Gastrocnemius medialis (tissue), 4 donors: ENCODE measurements around the gene SALL2. TPM values are rescaled to one million over a fixed set of nuclear protein-coding genes. Genes with fewer than 3 reads are reported as not detected.
A peak's percentile ranks its signal among the peaks of the same experiment; 100 is the strongest.

Experiments
- ATAC-seq, 2 donors: fragments of 150-250 bp; one replicate each; pipeline ENCODE4 v1.9.1; 2016
- DNase-seq, 2 donors: peaks; one replicate each; pipeline ENCODE4 v3.0.0-alpha.2; 2019
- H3K27ac ChIP-seq, 4 donors: fragments of 200-600 bp; sonication (generic); 1 replicate in 1 of 4; 2 replicates in 3 of 4; pipeline ENCODE4 v1.5.1; 2016 to 2018; ENCODE audit warnings: mild to moderate bottlenecking in 2 of 4, moderate library complexity in 1 of 4
- H3K27me3 ChIP-seq, 3 donors: fragments of 200-600 bp; sonication (generic) in 2 of 3; 1 replicate in 1 of 3; 2 replicates in 2 of 3; pipeline versions ENCODE4 v1.5.1 to v1.6.0; 2016 to 2019; ENCODE audit warnings: mild to moderate bottlenecking in 1 of 3, moderate library complexity in 1 of 3
- H3K36me3 ChIP-seq, 2 donors: fragments of 200-600 bp; sonication (generic) in 1 of 2; one replicate each; pipeline ENCODE4 v1.5.1; 2017 to 2018
- H3K4me1 ChIP-seq, 2 donors: fragments of 200-600 bp; sonication (generic) in 1 of 2; one replicate each; pipeline ENCODE4 v1.5.1; 2016 to 2017; ENCODE audit warnings: mild to moderate bottlenecking in 2 of 2
- H3K4me3 ChIP-seq, 4 donors: fragments of 200-600 bp; sonication (generic) in 3 of 4; 1 replicate in 1 of 4; 2 replicates in 3 of 4; pipeline ENCODE4 v1.5.1; 2016 to 2019; ENCODE audit warnings: mild to moderate bottlenecking in 2 of 4
- H3K9me3 ChIP-seq, 3 donors: fragments of 200-600 bp; sonication (generic) in 2 of 3; 1 replicate in 1 of 3; 2 replicates in 2 of 3; pipeline ENCODE4 v1.5.1; 2016 to 2019
- CTCF ChIP-seq, 5 experiments: fragments of 450-650 bp in 3 of 5; fragments of 200-600 bp in 2 of 5; sonication (generic) in 2 of 5; IDR thresholded peaks in 4 of 5; conservative IDR thresholded peaks in 1 of 5; 1 replicate in 4 of 5; 2 replicates in 1 of 5; pipeline ENCODE4 v1.5.1; 2016 to 2019; ENCODE audit warnings: antibody characterized with exemption in 5 of 5, mild to moderate bottlenecking in 3 of 5, moderate library complexity in 3 of 5
- POLR2A ChIP-seq, 2 donors: fragments of 450-650 bp; IDR thresholded peaks; one replicate each; pipeline ENCODE4 v1.6.1; 2017; ENCODE audit warnings: antibody characterized with exemption in 2 of 2, mild to moderate bottlenecking in 2 of 2, moderate library complexity in 2 of 2
- in situ Hi-C, 4 donors: fragments of 200-750 bp; cut with MboI; loops; one replicate each; pipeline versions ENCODE4 v1.15.0 to v1.8.0; 2017; ENCODE audit warnings: low sequenced_read_pairs in 4 of 4
- intact Hi-C: fragments of 100-400 bp; cut with DNase I; formaldehyde crosslinking; loops from one replicate; pipeline ENCODE4 v1.15.1; 2023; ENCODE audit warnings: low total_unique reads
- total RNA-seq, 4 donors: library from RNA; depleted of rRNA; stranded (reverse); fragments of >200 nt; gene quantifications; one replicate each; pipeline versions ENCODE4 v1.1.0 to v1.2.3, GENCODE V29; 2016

The SALL2 gene
- total RNA-seq, 4 donors from 2014 or later = 0.80 to 2.0 (median 1.1) TPM

GRCh38 chr14:21501568-21501967 lies 24.6 kb downstream of the SALL2 start:
- in situ Hi-C loops (loop anchor here in 1 of 4 donors (5.0 kb wide), 1 partner anchor 56 kb away; no protein-coding TSS in a partner anchor), intact Hi-C loops (no loop called here)
- Histone ChIP-seq H3K27ac (no peak overlapping the region), H3K9me3 (no peaks in the 10 kb centered on the region), H3K36me3 (peaks cover 0 to 71% of the 10 kb centered on the region in 2 donors), H3K4me3 (no peak overlapping the region), H3K4me1 (no peaks in the 10 kb centered on the region), H3K27me3 (no peaks in the 10 kb centered on the region)
- ATAC-seq = no peak
- TF ChIP-seq CTCF (IDR thresholded peaks at IDR 0.05 in 4 of 5, conservative IDR thresholded peaks at IDR 0.05 in 1 of 5) (no peak), POLR2A (IDR thresholded peaks at IDR 0.05) (no peak)
- no peak for DNase-seq

- peak overlapping the region in 1 of 4 donors; percentile 21 for H3K27ac ChIP-seq
- in situ Hi-C loops = no loop called here
Observed at GRCh38 chr14:21498540-21499526, 27.3 kb downstream of the SALL2 start.

GRCh38 chr14:21496453-21496852 lies 29.7 kb downstream of the SALL2 start:
- Histone ChIP-seq H3K9me3 (no peaks in the 10 kb centered on the region), H3K36me3 (peaks cover 0 to 97% of the 10 kb centered on the region in 2 donors), H3K27ac (peak overlapping the region; percentile 56 to 71 (median 62)), H3K4me1 (no peaks in the 10 kb centered on the region), H3K27me3 (no peaks in the 10 kb centered on the region), H3K4me3 (no peak overlapping the region)
- peak; percentile 21 to 27 for DNase-seq
- in situ Hi-C loops (no loop called here), intact Hi-C loops (no loop called here)
- ATAC-seq = peak; percentile 83 to 89
- TF ChIP-seq CTCF (IDR thresholded peaks at IDR 0.05 in 4 of 5, conservative IDR thresholded peaks at IDR 0.05 in 1 of 5) = no peak
- TF ChIP-seq POLR2A (IDR thresholded peaks at IDR 0.05) = no peak

More at GRCh38 chr14:21498540-21499526, 27.3 kb downstream of the SALL2 start:
- no peaks in the 10 kb centered on the region for H3K9me3 ChIP-seq
- no peak overlapping the region for H3K4me3 ChIP-seq
- intact Hi-C loops = loop anchor here (2.0 kb wide), 1 partner anchor 58 kb away; no protein-coding TSS in a partner anchor
- H3K36me3 ChIP-seq = peaks cover 0 to 95% of the 10 kb centered on the region in 2 donors
- TF ChIP-seq CTCF (IDR thresholded peaks at IDR 0.05 in 4 of 5, conservative IDR thresholded peaks at IDR 0.05 in 1 of 5) (peak; percentile 12 to 41 (median 27)), POLR2A (IDR thresholded peaks at IDR 0.05) (no peak)
- DNase-seq = no peak
- ATAC-seq = no peak
- no peaks in the 10 kb centered on the region for H3K27me3 ChIP-seq
- no peaks in the 10 kb centered on the region for H3K4me1 ChIP-seq

- no peak for DNase-seq
- intact Hi-C loops (no loop called here), in situ Hi-C loops (no loop called here)
- Histone ChIP-seq H3K4me1 (no peaks in the 10 kb centered on the region), H3K27me3 (no peaks in the 10 kb centered on the region), H3K36me3 (peaks cover 0 to 97% of the 10 kb centered on the region in 2 donors), H3K27ac (peak overlapping the region in 1 of 4 donors; percentile 71), H3K9me3 (no peaks in the 10 kb centered on the region), H3K4me3 (no peak overlapping the region)
- TF ChIP-seq POLR2A (IDR thresholded peaks at IDR 0.05) = no peak
- no peak for TF ChIP-seq CTCF (IDR thresholded peaks at IDR 0.05 in 4 of 5, conservative IDR thresholded peaks at IDR 0.05 in 1 of 5)
- ATAC-seq = no peak
Observed at GRCh38 chr14:21494902-21495762, 31.0 kb downstream of the SALL2 start.
